GM21423 (cell line): ENCODE data around the gene EGLN2.
"Not testable (repeated sequence)": the region's sequence is repeated elsewhere in the genome, so short reads cannot be mapped to it uniquely, and the experiment has no call there.

Source experiments
- ATAC-seq: cut with Tn5 transposase; IDR thresholded peaks from one replicate; pipeline ENCODE4 v1.9.1; 2021; ENCODE audit warnings: mild to moderate bottlenecking, moderate library complexity; ENCODE audit not compliant: unreplicated experiment

Gene EGLN2

DNA sequence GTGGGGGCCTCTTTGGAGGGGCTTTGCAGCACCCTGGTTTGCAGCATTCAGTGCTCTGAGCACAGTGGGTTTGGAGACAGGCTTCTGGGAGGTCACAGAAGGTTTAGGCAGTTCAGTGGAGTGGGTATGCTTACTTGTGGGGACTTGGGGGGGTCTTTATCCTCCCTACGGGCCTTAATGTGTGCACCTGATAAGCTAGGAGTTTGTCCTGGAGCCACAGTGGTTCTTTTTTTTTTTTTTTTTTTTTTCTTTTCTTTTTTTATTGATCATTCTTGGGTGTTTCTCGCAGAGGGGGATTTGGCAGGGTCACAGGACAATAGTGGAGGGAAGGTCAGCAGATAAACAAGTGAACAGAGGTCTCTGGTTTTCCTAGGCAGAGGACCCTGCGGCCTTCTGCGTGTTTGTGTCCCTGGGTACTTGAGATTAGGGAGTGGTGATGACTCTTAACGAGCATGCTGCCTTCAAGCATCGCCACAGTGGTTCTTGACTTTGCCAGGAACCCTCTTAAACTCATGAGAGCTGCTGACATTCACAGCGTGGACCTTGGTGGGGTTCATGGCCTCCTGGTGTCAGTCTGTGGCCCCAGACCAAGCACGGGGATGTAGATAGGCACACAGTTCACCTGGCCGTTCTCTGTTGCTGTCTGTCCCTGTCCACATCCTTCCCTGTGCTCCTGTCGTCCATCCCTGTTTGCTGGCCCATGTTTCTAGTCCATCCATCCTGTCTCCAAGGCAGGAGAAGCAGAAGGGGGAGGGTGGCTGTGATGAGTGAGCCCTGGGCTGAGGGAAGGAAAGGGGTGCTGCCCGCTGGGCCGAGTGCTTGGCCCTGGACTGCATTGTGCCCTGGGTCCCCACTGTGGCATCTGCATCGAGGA lies 2.7 kb downstream of the EGLN2 start:
- no peak for ATAC-seq

DNA sequence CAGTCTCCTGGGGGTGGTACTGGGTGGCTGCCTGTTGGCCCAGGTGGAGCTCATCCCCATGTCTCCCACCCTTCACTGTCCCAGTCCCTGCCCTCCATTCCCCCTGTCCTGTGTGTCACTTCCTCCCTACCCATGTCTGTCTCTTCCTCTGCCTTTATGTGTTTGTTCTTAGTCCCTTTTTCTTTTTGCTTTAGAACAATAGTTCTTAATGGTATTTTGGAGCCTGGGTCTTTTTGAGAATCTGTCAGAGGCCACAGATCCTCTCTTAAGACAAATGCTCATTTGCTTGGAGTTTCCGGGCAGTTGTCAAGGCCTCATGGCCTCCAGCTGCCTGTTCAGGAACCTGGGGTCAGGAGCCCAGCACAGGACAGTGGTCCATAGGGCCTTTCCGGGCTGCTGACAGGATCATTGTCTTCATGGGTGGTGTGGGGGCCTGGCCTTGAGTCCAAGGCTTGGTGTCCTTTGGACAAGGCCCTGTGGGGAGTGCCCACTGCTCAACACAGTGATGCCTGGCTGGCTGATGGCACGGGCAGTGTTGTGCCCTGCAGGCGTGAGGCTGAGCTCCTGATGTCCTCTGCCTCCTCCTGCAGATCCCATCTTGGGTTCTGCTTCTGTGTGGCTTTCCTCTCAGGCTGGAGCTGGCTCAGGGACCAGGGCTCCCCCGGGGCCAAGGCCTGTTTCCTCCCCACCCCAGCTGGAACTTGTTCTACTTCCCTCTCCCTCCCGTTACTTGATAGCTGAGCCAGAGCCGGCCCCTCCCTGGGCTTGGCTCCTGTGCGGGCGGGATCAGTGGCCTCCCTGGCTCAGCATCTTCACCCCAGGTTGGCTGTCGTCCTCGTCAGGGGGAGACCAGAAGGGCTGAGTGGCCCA lies 3.5 kb downstream of the EGLN2 start:
- ATAC-seq, result no peak

DNA sequence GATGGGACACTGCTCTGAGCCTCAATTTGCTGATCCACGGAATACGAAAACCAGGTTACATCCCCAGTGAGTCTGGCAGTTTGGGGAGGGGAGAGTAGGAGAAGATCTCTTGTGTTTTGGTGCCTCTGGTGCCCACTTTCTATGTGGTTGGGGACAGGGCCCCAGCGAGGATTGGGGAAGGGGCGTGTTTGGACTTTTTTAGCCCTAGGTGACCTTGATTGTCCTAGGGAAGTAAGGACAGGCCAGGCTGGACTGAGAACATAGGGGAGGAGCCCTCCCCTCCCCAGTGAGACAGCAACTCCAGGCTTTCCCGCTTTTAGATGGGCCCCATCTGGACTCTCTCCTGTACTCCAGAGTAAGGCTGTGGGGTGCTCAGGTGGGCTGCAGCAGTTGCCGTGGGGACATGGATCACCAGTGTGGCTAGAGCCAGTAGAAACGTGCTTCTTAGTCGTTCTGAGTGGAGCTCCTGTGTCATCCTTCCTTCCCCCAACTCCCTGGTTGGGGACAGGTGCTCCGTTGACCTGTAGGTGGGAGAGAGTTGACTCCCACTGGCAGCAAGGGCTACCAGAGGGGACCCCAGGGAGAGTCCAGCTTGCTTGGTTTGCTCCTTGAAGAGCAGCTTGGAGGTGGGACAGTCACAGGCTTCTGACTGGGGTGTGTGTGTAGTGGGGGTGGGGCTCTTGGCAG lies 4.3 kb downstream of the EGLN2 start:
- ATAC-seq, result no peak

DNA sequence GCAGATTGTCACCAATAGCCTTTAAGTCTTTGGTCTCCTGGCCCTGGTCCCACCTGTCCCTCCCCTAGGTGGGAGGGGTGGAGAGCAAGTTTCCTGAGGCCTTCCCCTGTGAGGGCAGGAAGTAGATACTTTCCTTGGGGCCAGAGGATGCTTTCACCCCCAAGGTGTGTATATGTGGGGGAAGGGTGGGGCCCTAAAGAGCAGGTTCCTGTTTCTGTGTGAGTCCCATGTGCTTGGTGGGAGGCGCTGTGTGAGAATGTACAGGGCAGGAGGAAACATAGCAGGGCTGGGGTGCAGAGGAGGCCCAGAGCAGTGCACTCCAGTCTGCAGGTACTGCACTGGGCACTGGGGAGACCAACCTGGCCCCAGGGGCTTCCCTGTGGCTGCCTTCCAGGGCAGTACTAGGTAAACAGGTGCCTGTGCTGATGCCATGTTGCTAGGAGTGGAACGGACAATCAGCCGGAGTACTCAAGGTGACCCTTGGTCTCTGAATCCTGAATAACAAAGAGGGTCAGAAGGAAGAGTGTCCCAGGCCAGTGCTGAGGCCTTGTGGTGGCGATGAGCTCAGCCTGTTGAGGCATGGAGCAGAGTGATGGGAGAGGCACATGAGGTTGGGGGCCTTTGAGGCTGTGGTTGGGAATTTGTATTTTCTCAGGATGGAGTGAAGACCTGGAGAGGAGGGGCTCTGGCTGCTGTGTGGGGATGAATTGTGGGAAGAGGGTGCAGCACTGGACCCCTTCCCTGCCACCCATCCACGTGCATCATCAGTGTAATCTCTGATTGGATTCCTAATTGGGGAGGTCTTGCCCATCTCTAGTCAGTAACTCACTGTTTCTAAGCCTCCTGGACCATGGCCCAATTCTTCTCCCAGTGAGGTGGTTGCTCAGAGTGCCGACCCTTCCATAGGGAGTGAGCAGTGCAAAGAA lies 5.1 kb downstream of the EGLN2 start:
- no peak for ATAC-seq

DNA sequence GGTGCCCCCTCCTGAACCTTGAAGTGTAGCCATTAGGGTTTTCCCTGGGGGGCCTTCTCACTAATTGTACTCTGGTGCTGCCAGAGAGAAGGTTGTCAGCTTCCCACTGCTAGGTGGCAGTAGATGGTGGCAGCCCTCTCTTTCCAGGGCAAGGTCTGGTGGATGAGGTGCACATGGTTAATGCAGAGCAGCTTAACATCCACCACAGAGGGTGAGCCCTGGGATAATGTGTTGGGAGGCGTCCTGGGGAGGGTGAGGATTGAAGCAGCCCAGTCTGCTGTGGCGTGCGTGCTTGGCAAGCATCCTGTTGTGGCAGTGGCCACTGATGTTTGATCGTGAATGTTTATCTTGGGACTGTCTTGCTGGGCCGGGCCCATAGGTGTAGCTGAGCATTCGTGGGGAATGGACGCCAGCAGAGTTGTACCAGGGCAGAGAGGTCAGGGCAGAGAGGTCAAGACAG lies 5.8 kb downstream of the EGLN2 start:
- no peak for ATAC-seq

- no peak for ATAC-seq
Observed at GRCh38 chr19:40805258-40805868, 6.4 kb downstream of the EGLN2 start.

GRCh38 chr19:40806423-40807146 lies 7.6 kb downstream of the EGLN2 start:
- ATAC-seq, result no peak

- no peak for ATAC-seq
Observed at GRCh38 chr19:40807147-40808020, 8.4 kb downstream of the EGLN2 start.

- no peak for ATAC-seq
Observed at GRCh38 chr19:40808021-40808325, 9.0 kb downstream of the EGLN2 start.

DNA sequence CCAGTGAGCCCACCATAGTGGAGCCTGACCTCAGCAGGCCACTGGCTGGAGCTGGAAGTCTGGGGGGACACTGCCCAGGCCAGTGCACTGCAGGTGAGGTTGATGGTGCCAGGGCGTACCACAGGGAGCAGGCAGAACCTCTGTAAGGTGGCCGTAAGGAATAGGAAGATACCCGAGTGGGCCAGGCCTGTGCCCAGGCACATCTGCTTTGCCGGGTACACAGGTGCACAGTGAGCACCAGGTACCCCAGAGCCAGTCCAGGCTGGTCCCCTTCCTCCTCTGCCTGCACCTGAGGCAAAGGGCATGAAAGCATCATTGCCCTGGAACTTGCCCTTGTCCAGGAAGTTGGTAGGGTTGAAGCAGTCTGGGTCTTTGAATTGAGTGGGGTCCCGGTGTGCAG lies 9.5 kb downstream of the EGLN2 start:
- no peak for ATAC-seq

GRCh38 chr19:40809358-40810086 lies 10.5 kb downstream of the EGLN2 start:
- no peak for ATAC-seq

DNA sequence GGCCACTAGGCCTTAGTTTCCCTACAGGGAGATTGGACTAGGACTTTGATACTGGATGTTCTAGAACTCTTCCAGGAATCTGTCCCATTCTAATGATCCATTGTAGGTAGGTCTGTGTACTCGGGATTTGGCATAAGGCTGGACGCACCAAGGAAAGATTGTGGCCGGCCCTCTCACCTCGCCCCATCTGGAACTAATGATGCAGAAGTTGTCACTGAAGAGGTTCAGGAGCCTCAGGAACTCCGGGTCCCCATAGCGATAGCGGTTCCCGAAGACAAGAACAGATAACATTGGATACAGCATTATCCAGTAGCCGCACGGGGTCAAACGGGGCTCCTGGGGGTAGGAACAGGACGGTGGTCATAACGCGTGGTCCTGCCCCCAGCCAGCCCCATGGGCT lies 11.2 kb downstream of the EGLN2 start:
- ATAC-seq, result no peak

DNA sequence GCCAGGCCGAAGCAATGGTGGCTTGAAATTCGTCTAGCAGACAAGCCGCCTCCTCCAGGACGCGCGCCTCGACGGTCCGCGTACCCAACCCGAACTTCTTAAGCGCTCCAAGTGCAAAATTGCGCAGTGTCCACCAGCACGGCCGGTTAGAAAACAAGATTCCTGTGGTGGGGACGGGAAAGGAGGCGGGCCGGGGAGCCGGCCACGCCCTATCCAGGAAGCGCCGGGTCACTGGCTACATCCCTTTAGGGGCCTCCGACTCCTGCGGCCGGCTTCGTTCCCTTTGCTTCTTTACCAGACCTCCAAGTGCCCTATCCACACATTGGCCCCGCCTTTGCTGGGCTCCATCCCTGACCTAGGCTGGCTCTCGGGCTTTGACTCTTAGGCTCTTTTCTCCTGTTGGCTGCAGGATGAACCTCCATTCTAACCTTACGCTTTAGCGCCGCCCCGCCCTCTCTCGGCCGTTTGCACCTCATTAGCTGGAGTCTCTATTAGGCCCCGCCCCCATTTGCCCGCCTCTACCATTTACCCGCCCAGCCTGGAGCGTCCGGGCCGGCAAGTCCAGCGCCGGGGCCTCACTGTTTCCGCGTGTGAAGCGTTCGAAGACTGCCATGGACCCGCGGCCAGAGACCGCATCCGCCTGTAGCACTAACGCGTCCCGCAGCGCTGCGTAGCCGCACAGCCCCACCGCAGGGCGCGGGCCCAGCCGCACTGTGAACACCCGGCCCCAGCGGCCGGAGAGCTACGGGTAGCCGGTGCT lies 11.8 kb downstream of the EGLN2 start:
- peak; percentile 66 for ATAC-seq

DNA sequence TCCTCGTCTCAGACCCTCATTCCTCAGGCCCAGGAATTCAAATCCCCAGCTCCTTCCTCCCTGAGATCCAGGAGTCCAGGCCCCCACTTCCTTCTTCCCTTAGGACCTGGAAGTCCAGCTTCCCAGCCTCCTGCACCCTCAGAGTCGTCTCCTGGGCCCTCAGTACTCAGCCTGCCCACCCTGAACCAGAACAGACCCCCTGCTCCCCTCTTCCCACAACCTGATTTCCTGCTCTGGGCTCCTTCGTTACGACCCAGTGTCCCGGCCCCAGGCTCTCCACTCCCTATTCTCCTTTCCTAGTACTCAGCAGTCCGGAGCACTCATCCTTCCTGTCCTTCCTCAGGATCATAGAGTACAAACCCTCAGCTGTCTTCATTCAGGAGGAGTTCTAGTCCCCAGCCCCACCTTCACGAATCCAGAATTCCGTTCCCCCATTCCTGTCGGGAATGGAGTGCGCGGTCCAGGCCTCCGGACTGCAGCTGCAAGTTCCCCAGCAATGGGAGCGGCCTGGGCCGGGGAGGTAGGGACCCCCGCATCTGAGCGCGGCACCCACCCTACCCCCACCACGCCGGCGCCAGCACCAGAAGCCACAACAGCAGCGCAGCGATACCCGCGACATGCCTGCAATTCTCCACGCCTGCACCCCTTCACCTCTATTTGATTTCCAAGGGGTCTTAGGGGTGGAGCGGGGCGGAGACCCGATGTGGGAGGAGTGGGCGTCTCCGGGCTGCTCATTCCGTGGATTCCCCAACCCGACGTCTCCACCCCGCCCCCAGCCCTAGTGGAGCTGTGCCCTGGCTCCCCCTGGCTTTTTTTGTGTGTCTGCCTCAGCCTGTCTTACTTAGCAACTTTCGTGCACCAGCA lies 12.7 kb downstream of the EGLN2 start:
- no peak for ATAC-seq

GRCh38 chr19:40812571-40812970 lies 13.6 kb downstream of the EGLN2 start:
- ATAC-seq, result not testable (repeated sequence)

DNA sequence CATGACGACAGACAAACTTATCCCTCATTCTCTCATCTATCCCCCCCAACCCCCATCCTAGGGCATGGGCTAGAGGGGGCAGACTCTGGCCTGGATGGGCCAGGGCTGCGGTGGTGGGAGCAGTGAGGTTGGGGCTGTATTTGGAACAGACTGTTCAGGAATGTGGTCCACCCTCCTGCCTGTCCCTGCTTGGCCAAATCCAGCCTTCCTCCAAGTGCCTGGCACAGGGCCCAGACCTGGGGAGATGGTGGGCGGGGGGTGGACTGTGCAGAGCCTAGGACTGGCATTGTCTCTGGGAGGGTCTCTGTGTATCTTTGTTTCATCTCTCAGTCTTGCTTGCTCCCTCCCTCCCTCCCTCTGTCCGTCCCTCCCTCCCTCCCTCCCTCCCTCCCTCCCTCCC lies 14.2 kb downstream of the EGLN2 start:
- ATAC-seq, result no peak
